DND-41 (cell line): ENCODE data around the gene CDR2L.

ENCODE experiments used
- EZH2 ChIP-seq: IDR thresholded peaks from 3 replicates; pipeline ENCODE4 v1.6.1; 2012; ENCODE audit warnings: borderline replicate concordance, low read depth, mild to moderate bottlenecking, moderate library complexity, low read length, inconsistent platforms; ENCODE audit not compliant: severe bottlenecking
- TF ChIP-seq, protein P1 (sequence below): IDR thresholded peaks from 2 replicates; pipeline ENCODE4 v1.5.1; 2012; ENCODE audit warnings: borderline replicate concordance, low read length, moderate library complexity, mild to moderate bottlenecking; ENCODE audit not compliant: poor library complexity, severe bottlenecking; ENCODE audit errors: extremely low read depth

DNA sequence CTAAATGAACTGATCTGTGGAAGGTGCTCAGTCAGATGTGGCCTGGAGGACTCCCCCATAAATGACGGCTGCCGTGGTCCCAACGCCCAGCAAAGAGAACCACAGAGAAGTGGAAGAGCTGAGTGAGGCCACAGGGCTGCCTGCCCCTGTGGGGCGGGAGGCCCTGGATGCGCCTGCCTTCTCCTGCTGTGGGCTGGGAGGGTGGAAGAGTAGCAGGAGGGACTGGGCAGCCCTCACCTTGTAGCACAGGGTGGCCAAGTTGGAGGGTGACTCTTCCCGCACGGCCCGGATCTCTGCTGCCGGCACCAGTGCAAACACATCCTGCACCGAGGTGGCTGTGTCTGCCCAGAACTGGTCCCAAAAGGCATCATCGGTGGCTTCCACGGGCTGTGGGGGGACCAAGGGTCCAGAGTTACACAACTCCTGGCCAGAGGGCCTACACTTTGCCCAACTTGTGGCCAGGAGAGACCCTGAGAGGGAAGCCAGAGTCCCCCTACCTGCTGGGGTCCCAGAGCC, 23.1 kb upstream of the CDR2L start:
- TF ChIP-seq, protein P1, sequence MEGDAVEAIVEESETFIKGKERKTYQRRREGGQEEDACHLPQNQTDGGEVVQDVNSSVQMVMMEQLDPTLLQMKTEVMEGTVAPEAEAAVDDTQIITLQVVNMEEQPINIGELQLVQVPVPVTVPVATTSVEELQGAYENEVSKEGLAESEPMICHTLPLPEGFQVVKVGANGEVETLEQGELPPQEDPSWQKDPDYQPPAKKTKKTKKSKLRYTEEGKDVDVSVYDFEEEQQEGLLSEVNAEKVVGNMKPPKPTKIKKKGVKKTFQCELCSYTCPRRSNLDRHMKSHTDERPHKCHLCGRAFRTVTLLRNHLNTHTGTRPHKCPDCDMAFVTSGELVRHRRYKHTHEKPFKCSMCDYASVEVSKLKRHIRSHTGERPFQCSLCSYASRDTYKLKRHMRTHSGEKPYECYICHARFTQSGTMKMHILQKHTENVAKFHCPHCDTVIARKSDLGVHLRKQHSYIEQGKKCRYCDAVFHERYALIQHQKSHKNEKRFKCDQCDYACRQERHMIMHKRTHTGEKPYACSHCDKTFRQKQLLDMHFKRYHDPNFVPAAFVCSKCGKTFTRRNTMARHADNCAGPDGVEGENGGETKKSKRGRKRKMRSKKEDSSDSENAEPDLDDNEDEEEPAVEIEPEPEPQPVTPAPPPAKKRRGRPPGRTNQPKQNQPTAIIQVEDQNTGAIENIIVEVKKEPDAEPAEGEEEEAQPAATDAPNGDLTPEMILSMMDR = no peak
- no peak for TF ChIP-seq EZH2
